ENCODE data around the gene INF2. TPM values are rescaled to one million over a fixed set of nuclear protein-coding genes. Genes with fewer than 3 reads are reported as not detected.

Gene INF2
- polyA plus RNA-seq, 1 donor (not counting 4 experiments of a cell fraction or from before 2014, with no cell fraction given), result 22.6 TPM

DNA sequence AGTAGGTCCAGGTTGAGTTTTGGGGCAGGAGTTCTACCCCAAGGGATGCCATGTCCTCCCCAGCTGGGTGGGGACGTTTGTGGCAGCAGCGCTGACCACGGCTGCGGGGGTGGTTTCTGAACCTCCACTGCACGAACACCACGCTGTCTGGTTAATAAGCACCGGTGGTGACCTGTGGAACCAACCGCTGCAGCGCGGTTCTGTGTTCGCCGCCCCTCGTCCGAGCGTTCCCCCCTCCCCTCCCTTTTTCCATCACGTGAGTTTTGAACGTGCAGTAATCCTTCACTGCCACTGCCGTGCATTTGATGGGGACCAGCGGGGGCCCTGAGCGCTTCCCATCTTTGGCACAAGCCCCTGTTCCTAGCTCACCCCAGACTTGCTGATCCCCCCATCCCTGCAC, 28.2 kb downstream of the INF2 start:
- H3K9me3 ChIP-seq (ENCODE audit: control insufficient read depth, low read depth, low read length), result no peaks in the 10 kb centered on the region
- H3K4me2 ChIP-seq (ENCODE audit: control insufficient read depth, extremely low read depth, insufficient read depth, low read depth, low read length), result no peak overlapping the region
- FAIRE-seq (no peak), DNase-seq (ENCODE audit: low read depth, low spot score) (no peak)
- H2AFZ ChIP-seq (ENCODE audit: control insufficient read depth, low read length), result no peak overlapping the region
- peaks cover 5% of the 10 kb centered on the region for H4K20me1 ChIP-seq (ENCODE audit: control insufficient read depth, extremely low read depth, insufficient read depth, low read length)
- no peak overlapping the region for H3K9ac ChIP-seq (ENCODE audit: control insufficient read depth, extremely low read depth, insufficient read depth, low read length)
- no peaks in the 10 kb centered on the region for H3K4me1 ChIP-seq (ENCODE audit: control insufficient read depth, extremely low read depth, insufficient read depth, low read length)
- no peaks in the 10 kb centered on the region for H3K9me1 ChIP-seq (ENCODE audit: control insufficient read depth, extremely low read depth, insufficient read depth, low read length)
- H3K36me3 ChIP-seq (ENCODE audit: control insufficient read depth in 2 of 2, extremely low read depth in 1 of 2, insufficient read depth in 2 of 2, low read length in 2 of 2), result peaks cover 10 to 21% of the 10 kb centered on the region in 2 experiments
- no peaks in the 10 kb centered on the region for H3K79me2 ChIP-seq (ENCODE audit: control insufficient read depth, insufficient read depth, low read length)
- TF ChIP-seq, protein P1, sequence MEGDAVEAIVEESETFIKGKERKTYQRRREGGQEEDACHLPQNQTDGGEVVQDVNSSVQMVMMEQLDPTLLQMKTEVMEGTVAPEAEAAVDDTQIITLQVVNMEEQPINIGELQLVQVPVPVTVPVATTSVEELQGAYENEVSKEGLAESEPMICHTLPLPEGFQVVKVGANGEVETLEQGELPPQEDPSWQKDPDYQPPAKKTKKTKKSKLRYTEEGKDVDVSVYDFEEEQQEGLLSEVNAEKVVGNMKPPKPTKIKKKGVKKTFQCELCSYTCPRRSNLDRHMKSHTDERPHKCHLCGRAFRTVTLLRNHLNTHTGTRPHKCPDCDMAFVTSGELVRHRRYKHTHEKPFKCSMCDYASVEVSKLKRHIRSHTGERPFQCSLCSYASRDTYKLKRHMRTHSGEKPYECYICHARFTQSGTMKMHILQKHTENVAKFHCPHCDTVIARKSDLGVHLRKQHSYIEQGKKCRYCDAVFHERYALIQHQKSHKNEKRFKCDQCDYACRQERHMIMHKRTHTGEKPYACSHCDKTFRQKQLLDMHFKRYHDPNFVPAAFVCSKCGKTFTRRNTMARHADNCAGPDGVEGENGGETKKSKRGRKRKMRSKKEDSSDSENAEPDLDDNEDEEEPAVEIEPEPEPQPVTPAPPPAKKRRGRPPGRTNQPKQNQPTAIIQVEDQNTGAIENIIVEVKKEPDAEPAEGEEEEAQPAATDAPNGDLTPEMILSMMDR (optimal IDR thresholded peaks at IDR 0.05 in 1 of 3, IDR thresholded peaks at IDR 0.05 in 1 of 3, conservative IDR thresholded peaks at IDR 0.05 in 1 of 3; ENCODE audit: extremely low read depth in 1 of 3, insufficient read depth in 2 of 3, low read length in 3 of 3), result no peak
- no peak for TF ChIP-seq EZH2 (IDR thresholded peaks at IDR 0.05; ENCODE audit: low read length)
- no peak overlapping the region for H3K4me3 ChIP-seq (ENCODE audit: control insufficient read depth in 2 of 3, extremely low read depth in 1 of 3, insufficient read depth in 2 of 3, low read depth in 1 of 3, low read length in 3 of 3)
- no peak overlapping the region for H3K27ac ChIP-seq (ENCODE audit: control insufficient read depth, insufficient read depth, low read length)
- dilution Hi-C loops (cut with MboI; ENCODE audit: extremely low pct_ligation_motif_present, low sequenced_read_pairs), result no loop called here
- no peaks in the 10 kb centered on the region for H3K27me3 ChIP-seq (ENCODE audit: control insufficient read depth, extremely low read depth, insufficient read depth, low read length)

DNA sequence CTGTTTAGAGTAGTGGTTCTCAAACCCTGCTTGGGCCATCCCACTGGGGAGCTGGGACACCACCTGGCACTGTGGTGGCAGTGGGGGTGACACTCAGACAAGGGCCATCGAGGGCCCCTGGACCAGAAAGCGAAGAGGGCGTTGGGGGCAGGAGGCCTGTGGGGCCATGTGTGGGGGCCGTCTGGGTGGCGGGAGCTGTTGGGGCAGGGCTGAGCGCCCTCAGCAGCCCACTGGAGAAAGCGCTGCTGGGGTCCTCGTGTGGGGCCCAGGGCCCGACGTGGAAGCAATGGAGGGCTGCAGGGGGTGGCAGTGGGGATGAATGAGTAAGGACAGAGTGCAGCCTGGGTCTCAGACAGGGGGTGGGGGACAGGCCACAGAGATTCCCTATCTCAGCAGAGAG, 28.7 kb downstream of the INF2 start:
- Histone ChIP-seq H3K27ac (ENCODE audit: control insufficient read depth, insufficient read depth, low read length) (no peak overlapping the region), H3K9me1 (ENCODE audit: control insufficient read depth, extremely low read depth, insufficient read depth, low read length) (no peaks in the 10 kb centered on the region), H3K79me2 (ENCODE audit: control insufficient read depth, insufficient read depth, low read length) (no peaks in the 10 kb centered on the region), H3K27me3 (ENCODE audit: control insufficient read depth, extremely low read depth, insufficient read depth, low read length) (no peaks in the 10 kb centered on the region), H3K4me2 (ENCODE audit: control insufficient read depth, extremely low read depth, insufficient read depth, low read depth, low read length) (no peak overlapping the region), H3K9ac (ENCODE audit: control insufficient read depth, extremely low read depth, insufficient read depth, low read length) (no peak overlapping the region), H3K4me1 (ENCODE audit: control insufficient read depth, extremely low read depth, insufficient read depth, low read length) (no peaks in the 10 kb centered on the region), H3K36me3 (ENCODE audit: control insufficient read depth in 2 of 2, extremely low read depth in 1 of 2, insufficient read depth in 2 of 2, low read length in 2 of 2) (peaks cover 7 to 19% of the 10 kb centered on the region in 2 experiments), H3K9me3 (ENCODE audit: control insufficient read depth, low read depth, low read length) (no peaks in the 10 kb centered on the region), H4K20me1 (ENCODE audit: control insufficient read depth, extremely low read depth, insufficient read depth, low read length) (peaks cover 5% of the 10 kb centered on the region), H2AFZ (ENCODE audit: control insufficient read depth, low read length) (no peak overlapping the region), H3K4me3 (ENCODE audit: control insufficient read depth in 2 of 3, extremely low read depth in 1 of 3, insufficient read depth in 2 of 3, low read depth in 1 of 3, low read length in 3 of 3) (no peak overlapping the region)
- TF ChIP-seq EZH2 (IDR thresholded peaks at IDR 0.05; ENCODE audit: low read length), result no peak
- TF ChIP-seq, protein P1 (optimal IDR thresholded peaks at IDR 0.05 in 1 of 3, IDR thresholded peaks at IDR 0.05 in 1 of 3, conservative IDR thresholded peaks at IDR 0.05 in 1 of 3; ENCODE audit: extremely low read depth in 1 of 3, insufficient read depth in 2 of 3, low read length in 3 of 3), result no peak
- dilution Hi-C loops (cut with MboI; ENCODE audit: extremely low pct_ligation_motif_present, low sequenced_read_pairs), result no loop called here
- FAIRE-seq (no peak), DNase-seq (ENCODE audit: low read depth, low spot score) (no peak)

All from keratinocyte (primary cell).